SH-SY5Y (cell line): ENCODE results near the gene MLLT3.

Experiments used
- GATA2 ChIP-seq: IDR thresholded peaks from 2 replicates; pipeline ENCODE4 v1.6.1; 2011; ENCODE audit warnings: mild to moderate bottlenecking, low read depth, low read length
- GATA3 ChIP-seq: IDR thresholded peaks from 2 replicates; pipeline ENCODE4 v1.6.1; 2011; ENCODE audit warnings: low read depth, mild to moderate bottlenecking, low read length, moderate library complexity

The MLLT3 gene

GRCh38 chr9:20442461-20443319 lies 179.6 kb downstream of the MLLT3 start:
- TF ChIP-seq GATA2 (no peak), GATA3 (no peak)

- TF ChIP-seq GATA3 (no peak), GATA2 (no peak)
Observed at GRCh38 chr9:20441711-20442423, 180.4 kb downstream of the MLLT3 start.

- TF ChIP-seq GATA2 = no peak
- no peak for TF ChIP-seq GATA3
Observed at GRCh38 chr9:20441166-20441565, 181.1 kb downstream of the MLLT3 start.

- TF ChIP-seq GATA3 = no peak
- TF ChIP-seq GATA2 = no peak
Observed at GRCh38 chr9:20437476-20437875, 184.8 kb downstream of the MLLT3 start.

GRCh38 chr9:20436476-20437195 lies 185.7 kb downstream of the MLLT3 start:
- TF ChIP-seq GATA2 (no peak), GATA3 (no peak)

GRCh38 chr9:20428976-20429375 lies 193.3 kb downstream of the MLLT3 start:
- TF ChIP-seq GATA3 (no peak), GATA2 (no peak)

GRCh38 chr9:20427359-20427758 lies 194.9 kb downstream of the MLLT3 start:
- TF ChIP-seq GATA3 (no peak), GATA2 (no peak)

- TF ChIP-seq GATA2 (no peak), GATA3 (no peak)
Observed at GRCh38 chr9:20426019-20426418, 196.3 kb downstream of the MLLT3 start.

GRCh38 chr9:20419533-20419932 lies 202.8 kb downstream of the MLLT3 start:
- no peak for TF ChIP-seq GATA2
- TF ChIP-seq GATA3 = no peak

GRCh38 chr9:20418485-20418884 lies 203.8 kb downstream of the MLLT3 start:
- TF ChIP-seq GATA3 (no peak), GATA2 (no peak)

- TF ChIP-seq GATA3 (no peak), GATA2 (no peak)
Observed at GRCh38 chr9:20417373-20418080, 204.8 kb downstream of the MLLT3 start.

- no peak for TF ChIP-seq GATA3
- no peak for TF ChIP-seq GATA2
Observed at GRCh38 chr9:20414150-20414549, 208.1 kb downstream of the MLLT3 start.

- TF ChIP-seq GATA3 = no peak
- TF ChIP-seq GATA2 = no peak
Observed at GRCh38 chr9:20409321-20410092, 212.8 kb downstream of the MLLT3 start.

GRCh38 chr9:20408513-20408912 lies 213.8 kb downstream of the MLLT3 start:
- TF ChIP-seq GATA3 (no peak), GATA2 (no peak)

GRCh38 chr9:20407013-20407412 lies 215.3 kb downstream of the MLLT3 start:
- TF ChIP-seq GATA2 (no peak), GATA3 (no peak)
